Keratinocyte (primary cell): ENCODE data around the gene SMIM3. TPM values are rescaled to one million over a fixed set of nuclear protein-coding genes. Genes with fewer than 3 reads are reported as not detected.

Experiments used
- DNase-seq: peaks from one replicate; pipeline ENCODE4 v3.0.0-alpha.2; 2011; ENCODE audit warnings: low read depth, missing footprints, low spot score
- FAIRE-seq: peaks from 2 replicates; lab custom pipeline; 2011; peaks lifted over from hg19 to GRCh38; lab: Jason Lieb, UNC
- H2AFZ ChIP-seq: 2 replicates; pipeline ENCODE4 v1.6.0; 2012; ENCODE audit warnings: low read length, control low read depth, inconsistent platforms; ENCODE audit not compliant: control insufficient read depth
- H3K27ac ChIP-seq: 2 replicates; pipeline ENCODE4 v1.5.1; 2011; ENCODE audit warnings: low read length; ENCODE audit not compliant: control insufficient read depth, insufficient read depth
- H3K27me3 ChIP-seq: 3 replicates; pipeline ENCODE4 v1.6.0; 2011; ENCODE audit warnings: low read length; ENCODE audit not compliant: control insufficient read depth, insufficient read depth; ENCODE audit errors: extremely low read depth
- H3K36me3 ChIP-seq, 2 experiments: 2 replicates in 1 of 2; 3 replicates in 1 of 2; pipeline ENCODE4 v1.5.1; 2011; ENCODE audit warnings: low read length in 2 of 2, mild to moderate bottlenecking in 1 of 2; ENCODE audit not compliant: control insufficient read depth in 2 of 2, insufficient read depth in 2 of 2; ENCODE audit errors: extremely low read depth in 1 of 2
- H3K4me1 ChIP-seq: 3 replicates; pipeline ENCODE4 v1.5.1; 2011; ENCODE audit warnings: low read length; ENCODE audit not compliant: control insufficient read depth, insufficient read depth; ENCODE audit errors: extremely low read depth
- H3K4me2 ChIP-seq: 3 replicates; pipeline ENCODE4 v1.6.0; 2011; ENCODE audit warnings: low read depth, low read length; ENCODE audit not compliant: control insufficient read depth, insufficient read depth; ENCODE audit errors: extremely low read depth
- H3K4me3 ChIP-seq, 3 experiments: fragments of 200-600 bp in 1 of 3; sonication (generic) in 1 of 3; 2 replicates in 2 of 3; 3 replicates in 1 of 3; pipeline ENCODE4 v1.5.1; 2011 to 2016; ENCODE audit warnings: low read length in 3 of 3, mild to moderate bottlenecking in 3 of 3, control low read depth in 2 of 3, inconsistent platforms in 1 of 3, low read depth in 1 of 3, mixed read lengths in 1 of 3, mixed run types in 1 of 3, moderate library complexity in 1 of 3; ENCODE audit not compliant: control insufficient read depth in 2 of 3, insufficient read depth in 2 of 3; ENCODE audit errors: extremely low read depth in 1 of 3
- H3K79me2 ChIP-seq: 2 replicates; pipeline ENCODE4 v1.6.0; 2012; ENCODE audit warnings: low read length; ENCODE audit not compliant: control insufficient read depth, insufficient read depth
- H3K9ac ChIP-seq: 3 replicates; pipeline ENCODE4 v1.6.0; 2011; ENCODE audit warnings: low read length; ENCODE audit not compliant: control insufficient read depth, insufficient read depth; ENCODE audit errors: extremely low read depth
- H3K9me1 ChIP-seq: 3 replicates; pipeline ENCODE4 v1.6.0; 2011; ENCODE audit warnings: low read length; ENCODE audit not compliant: control insufficient read depth, insufficient read depth; ENCODE audit errors: extremely low read depth
- H3K9me3 ChIP-seq: 2 replicates; pipeline ENCODE4 v1.5.1; 2012; ENCODE audit warnings: low read depth, low read length; ENCODE audit not compliant: control insufficient read depth
- H4K20me1 ChIP-seq: 3 replicates; pipeline ENCODE4 v1.6.0; 2011; ENCODE audit warnings: low read length; ENCODE audit not compliant: control insufficient read depth, insufficient read depth; ENCODE audit errors: extremely low read depth
- EZH2 ChIP-seq: IDR thresholded peaks from one replicate; pipeline ENCODE4 v1.6.1; 2012; ENCODE audit warnings: inconsistent platforms, mild to moderate bottlenecking, low read length, moderate library complexity
- dilution Hi-C: fragments of 300-500 bp; cut with MboI; formaldehyde crosslinking; loops from one replicate; pipeline ENCODE4 v1.7.0; 2020; ENCODE audit warnings: low sequenced_read_pairs; ENCODE audit not compliant: extremely low pct_ligation_motif_present
- polyA plus RNA-seq, 5 experiments: library from polyadenylated mRNA; depleted of rRNA in 3 of 5; stranded (reverse) in 3 of 5; stranded (forward) in 1 of 5; unstranded in 1 of 5; fragments of >200 nt; gene quantifications; 1 replicate in 1 of 5; 2 replicates in 3 of 5; 3 replicates in 1 of 5; pipeline versions ENCODE4 v1.2.1 to v1.2.3, GENCODE V29; 2011 to 2012; ENCODE audit warnings: missing spikeins in 2 of 5, low read depth in 1 of 5, low replicate concordance in 1 of 5
- TF ChIP-seq, protein P1 (sequence below), 3 experiments: IDR thresholded peaks in 1 of 3; conservative IDR thresholded peaks in 1 of 3; optimal IDR thresholded peaks in 1 of 3; 2 replicates in 2 of 3; 3 replicates in 1 of 3; pipeline versions ENCODE3 to v1.5.1; 2011; ENCODE audit warnings: low read length in 3 of 3, mild to moderate bottlenecking in 3 of 3, moderate library complexity in 2 of 3, control low read depth in 1 of 3, inconsistent platforms in 1 of 3; ENCODE audit not compliant: insufficient read depth in 2 of 3; ENCODE audit errors: extremely low read depth in 1 of 3

Gene SMIM3
- polyA plus RNA-seq, 1 donor (not counting 4 experiments of a cell fraction or from before 2014, with no cell fraction given) = 29.7 TPM

DNA sequence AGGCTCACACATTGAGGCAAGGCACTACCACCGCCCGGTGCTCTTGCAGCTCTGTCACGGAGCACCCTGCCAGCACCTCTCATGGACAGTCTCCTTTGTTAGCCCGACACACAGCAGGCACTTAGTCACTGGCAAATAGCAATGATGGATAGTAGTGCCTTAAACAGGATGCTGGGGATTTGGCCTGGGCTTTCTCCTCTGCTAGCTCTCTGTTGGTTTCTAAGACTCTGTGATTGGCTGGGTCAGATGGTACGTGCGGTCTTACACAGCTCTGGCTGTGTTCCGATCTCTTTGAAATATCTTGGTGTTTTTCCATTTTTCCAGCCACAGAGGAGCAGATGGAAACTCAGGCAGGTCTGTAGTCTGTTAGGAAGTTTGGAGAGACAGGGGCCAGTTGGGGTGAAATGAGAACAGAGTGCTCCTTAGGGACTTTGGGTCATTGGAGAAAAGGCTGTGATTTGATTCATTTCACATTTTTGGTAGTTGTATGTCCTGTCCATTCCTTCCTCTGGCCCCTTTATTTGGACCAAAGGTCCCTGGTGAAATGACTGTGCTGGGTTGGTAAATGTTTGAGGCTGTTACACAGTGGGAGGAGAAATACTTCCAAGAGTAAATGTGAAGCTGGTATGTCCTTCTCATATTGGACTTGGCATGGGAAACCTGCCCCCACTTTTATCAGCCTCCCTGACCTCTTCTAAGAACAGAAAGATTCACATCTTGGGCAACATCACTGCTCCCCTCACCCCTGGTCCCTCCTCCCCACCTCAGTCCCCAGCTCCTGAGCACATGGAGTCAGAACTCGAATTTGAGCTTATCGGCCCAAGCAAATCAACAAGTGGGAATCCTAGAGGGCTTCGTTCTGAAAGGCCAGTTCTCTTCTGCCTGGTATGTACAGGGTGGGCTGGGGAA lies 3.4 kb downstream of the SMIM3 start:
- DNase-seq = no peak
- Histone ChIP-seq H3K79me2 (peaks cover 57% of the 10 kb centered on the region), H3K4me1 (peaks cover 52% of the 10 kb centered on the region)

DNA sequence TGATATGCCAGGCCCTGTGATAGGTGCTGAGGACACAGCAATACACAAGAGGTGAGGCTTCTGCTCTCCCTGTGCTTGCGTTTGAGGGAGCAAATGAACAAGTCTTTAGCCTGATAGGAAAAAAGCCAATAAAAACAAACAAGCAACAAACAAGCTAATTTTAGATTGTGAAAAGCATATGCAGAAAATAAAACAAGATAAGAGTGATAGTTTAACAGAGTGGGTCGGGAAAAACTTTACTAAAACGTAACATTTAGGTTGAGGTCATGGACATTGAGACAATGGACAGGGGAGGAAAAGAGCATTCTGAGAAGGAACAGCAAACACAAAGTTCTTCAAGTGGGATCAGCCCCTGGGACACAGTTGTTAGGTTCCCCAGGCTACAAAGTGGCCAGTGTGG lies 4.3 kb downstream of the SMIM3 start:
- no peaks in the 10 kb centered on the region for H4K20me1 ChIP-seq
- dilution Hi-C loops = no loop called here
- H3K4me1 ChIP-seq = peaks cover 50% of the 10 kb centered on the region
- H3K27me3 ChIP-seq = no peaks in the 10 kb centered on the region
- no peak overlapping the region for H3K9ac ChIP-seq
- no peak overlapping the region for H3K4me3 ChIP-seq
- peak overlapping the region; percentile 63 for H3K4me2 ChIP-seq
- FAIRE-seq (no peak), DNase-seq (no peak)
- TF ChIP-seq, protein P1, sequence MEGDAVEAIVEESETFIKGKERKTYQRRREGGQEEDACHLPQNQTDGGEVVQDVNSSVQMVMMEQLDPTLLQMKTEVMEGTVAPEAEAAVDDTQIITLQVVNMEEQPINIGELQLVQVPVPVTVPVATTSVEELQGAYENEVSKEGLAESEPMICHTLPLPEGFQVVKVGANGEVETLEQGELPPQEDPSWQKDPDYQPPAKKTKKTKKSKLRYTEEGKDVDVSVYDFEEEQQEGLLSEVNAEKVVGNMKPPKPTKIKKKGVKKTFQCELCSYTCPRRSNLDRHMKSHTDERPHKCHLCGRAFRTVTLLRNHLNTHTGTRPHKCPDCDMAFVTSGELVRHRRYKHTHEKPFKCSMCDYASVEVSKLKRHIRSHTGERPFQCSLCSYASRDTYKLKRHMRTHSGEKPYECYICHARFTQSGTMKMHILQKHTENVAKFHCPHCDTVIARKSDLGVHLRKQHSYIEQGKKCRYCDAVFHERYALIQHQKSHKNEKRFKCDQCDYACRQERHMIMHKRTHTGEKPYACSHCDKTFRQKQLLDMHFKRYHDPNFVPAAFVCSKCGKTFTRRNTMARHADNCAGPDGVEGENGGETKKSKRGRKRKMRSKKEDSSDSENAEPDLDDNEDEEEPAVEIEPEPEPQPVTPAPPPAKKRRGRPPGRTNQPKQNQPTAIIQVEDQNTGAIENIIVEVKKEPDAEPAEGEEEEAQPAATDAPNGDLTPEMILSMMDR (optimal IDR thresholded peaks at IDR 0.05 in 1 of 3, IDR thresholded peaks at IDR 0.05 in 1 of 3, conservative IDR thresholded peaks at IDR 0.05 in 1 of 3; ENCODE audit: extremely low read depth in 1 of 3, insufficient read depth in 2 of 3, low read length in 3 of 3) = no peak
- TF ChIP-seq EZH2 = no peak
- H3K36me3 ChIP-seq = peaks cover 0 to 7% of the 10 kb centered on the region in 2 experiments
- peaks cover 6% of the 10 kb centered on the region for H3K9me1 ChIP-seq
- H3K9me3 ChIP-seq = no peaks in the 10 kb centered on the region
- no peak overlapping the region for H2AFZ ChIP-seq
- H3K27ac ChIP-seq = peak overlapping the region; percentile 59
- peaks cover 66% of the 10 kb centered on the region for H3K79me2 ChIP-seq

More for the DNA sequence above, 3.4 kb downstream of the SMIM3 start:
- Histone ChIP-seq H3K27ac (peak overlapping the region; percentile 89), H4K20me1 (no peaks in the 10 kb centered on the region), H3K9me3 (no peaks in the 10 kb centered on the region), H2AFZ (no peak overlapping the region), H3K9me1 (peaks cover 6% of the 10 kb centered on the region), H3K27me3 (no peaks in the 10 kb centered on the region), H3K36me3 (peaks cover 0 to 7% of the 10 kb centered on the region in 2 experiments), H3K4me3 (no peak overlapping the region), H3K9ac (peak overlapping the region; percentile 0), H3K4me2 (peak overlapping the region; percentile 88)
- dilution Hi-C loops = no loop called here
- no peak for FAIRE-seq
- TF ChIP-seq EZH2 = no peak
- TF ChIP-seq, protein P1 (optimal IDR thresholded peaks at IDR 0.05 in 1 of 3, IDR thresholded peaks at IDR 0.05 in 1 of 3, conservative IDR thresholded peaks at IDR 0.05 in 1 of 3; ENCODE audit: extremely low read depth in 1 of 3, insufficient read depth in 2 of 3, low read length in 3 of 3) = no peak
